Measurements from ENCODE around the gene POMT2.

- no peak for TF ChIP-seq CTCF (IDR thresholded peaks at IDR 0.05)
- TF ChIP-seq EP300 (IDR thresholded peaks at IDR 0.05) = no peak
- no peak for TF ChIP-seq POLR2A (IDR thresholded peaks at IDR 0.05)
Measured at GRCh38 chr14:77319422-77319821, 1.3 kb downstream of the POMT2 start.
